Upper lobe of right lung (tissue), 1 donor: ENCODE measurements around the gene NRDC. TPM values are rescaled to one million over a fixed set of nuclear protein-coding genes. Genes with fewer than 3 reads are reported as not detected.

Source experiments
- ATAC-seq: fragments of 200-7000 bp; cut with Tn5 transposase; one replicate; pipeline ENCODE4 v1.9.1; 2020; ENCODE audit warnings: mild to moderate bottlenecking, moderate library complexity
- DNase-seq: peaks from one replicate; pipeline ENCODE4 v3.0.0-alpha.2; 2020
- H3K27ac ChIP-seq: fragments of 200-600 bp; one replicate; pipeline ENCODE4 v1.8.0; 2022
- H3K27me3 ChIP-seq: fragments of 200-600 bp; one replicate; pipeline ENCODE4 v1.8.0; 2022; ENCODE audit warnings: mild to moderate bottlenecking
- H3K36me3 ChIP-seq: fragments of 200-600 bp; one replicate; pipeline ENCODE4 v1.8.0; 2022
- H3K4me1 ChIP-seq: fragments of 200-600 bp; one replicate; pipeline ENCODE4 v1.8.0; 2022
- H3K4me3 ChIP-seq: fragments of 200-600 bp; one replicate; pipeline ENCODE4 v1.8.0; 2022; ENCODE audit warnings: mild to moderate bottlenecking
- H3K9me3 ChIP-seq: fragments of 200-600 bp; one replicate; pipeline ENCODE4 v1.8.0; 2022
- CTCF ChIP-seq: fragments of 200-600 bp; IDR thresholded peaks from one replicate; pipeline ENCODE4 v1.8.0; 2022; ENCODE audit warnings: antibody characterized with exemption
- intact Hi-C: fragments of 100-400 bp; cut with DNase I; formaldehyde crosslinking; loops from one replicate; pipeline ENCODE4 v1.11.0; 2022
- total RNA-seq: library from RNA; stranded (reverse); fragmentation: NEBNext Ultra II Directional; extraction: Animal tissue kit (Norgen Biotek cat#: 25700); gene quantifications from one replicate; pipeline ENCODE4 v1.2.1, GENCODE V29; 2021
- donor health status: DM: no; HTN: yes; CAD: no; lungs with severe emphysema.

Gene NRDC
- total RNA-seq, 1 donor from 2014 or later: 118 TPM

- no peaks in the 10 kb centered on the region for H3K4me1 ChIP-seq
- H3K4me3 ChIP-seq: no peak overlapping the region
- intact Hi-C loops: no loop called here
- TF ChIP-seq CTCF: no peak
- H3K27ac ChIP-seq: no peak overlapping the region
- DNase-seq (no peak), ATAC-seq (no peak)
- no peaks in the 10 kb centered on the region for H3K27me3 ChIP-seq
- peaks cover 82% of the 10 kb centered on the region for H3K36me3 ChIP-seq
- no peaks in the 10 kb centered on the region for H3K9me3 ChIP-seq
These were observed 102.1 kb downstream of the NRDC start for GRCh38 chr1:51776408-51776807.

GRCh38 chr1:51768971-51769588, 109.4 kb downstream of the NRDC start:
- H3K9me3 ChIP-seq: no peaks in the 10 kb centered on the region
- peaks cover 65% of the 10 kb centered on the region for H3K36me3 ChIP-seq
- H3K27ac ChIP-seq: no peak overlapping the region
- DNase-seq (no peak), ATAC-seq (peak; percentile 87)
- H3K27me3 ChIP-seq: no peaks in the 10 kb centered on the region
- H3K4me1 ChIP-seq: no peaks in the 10 kb centered on the region
- H3K4me3 ChIP-seq: no peak overlapping the region
- intact Hi-C loops: no loop called here
- peak; percentile 86 for TF ChIP-seq CTCF

DNA sequence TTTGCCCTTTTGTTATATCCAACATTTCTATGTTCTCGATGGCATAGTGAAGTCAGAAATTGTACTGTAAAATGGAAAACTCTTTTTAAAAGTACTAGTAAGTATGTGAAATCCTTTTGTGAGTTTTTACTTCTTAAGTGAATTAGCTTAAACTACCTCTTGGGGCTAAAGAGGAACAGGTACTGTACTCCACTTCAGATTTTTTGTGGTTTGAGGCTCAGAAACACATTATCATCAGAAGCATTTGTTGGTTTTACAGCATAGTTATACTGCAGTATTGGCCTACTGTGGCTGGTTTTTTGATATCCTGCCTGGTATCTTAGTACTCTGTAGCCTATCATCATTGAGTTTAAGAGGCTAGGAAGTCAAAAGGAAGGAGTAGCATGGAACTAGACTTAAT, 117.2 kb downstream of the NRDC start:
- Histone ChIP-seq H3K27me3 (no peaks in the 10 kb centered on the region), H3K4me1 (no peaks in the 10 kb centered on the region), H3K36me3 (peaks cover 31% of the 10 kb centered on the region), H3K9me3 (no peaks in the 10 kb centered on the region), H3K4me3 (no peak overlapping the region), H3K27ac (no peak overlapping the region)
- DNase-seq (no peak), ATAC-seq (no peak)
- intact Hi-C loops: no loop called here
- TF ChIP-seq CTCF: no peak

GRCh38 chr1:51760872-51761271, 117.7 kb downstream of the NRDC start:
- H3K4me3 ChIP-seq: no peak overlapping the region

GRCh38 chr1:51758310-51758709, 120.2 kb downstream of the NRDC start:
- no peaks in the 10 kb centered on the region for H3K4me1 ChIP-seq
- no peak for TF ChIP-seq CTCF
- H3K36me3 ChIP-seq: peaks cover 35% of the 10 kb centered on the region
- ATAC-seq: no peak
- H3K4me3 ChIP-seq: no peak overlapping the region
- no peaks in the 10 kb centered on the region for H3K9me3 ChIP-seq
- H3K27ac ChIP-seq: no peak overlapping the region
- no peak for DNase-seq
- intact Hi-C loops: no loop called here
- H3K27me3 ChIP-seq: no peaks in the 10 kb centered on the region

More at GRCh38 chr1:51760872-51761271, 117.7 kb downstream of the NRDC start:
- DNase-seq (no peak), ATAC-seq (no peak)
- H3K4me1 ChIP-seq: no peaks in the 10 kb centered on the region
- intact Hi-C loops: no loop called here
- H3K27ac ChIP-seq: no peak overlapping the region
- no peak for TF ChIP-seq CTCF
- peaks cover 30% of the 10 kb centered on the region for H3K36me3 ChIP-seq
- H3K27me3 ChIP-seq: no peaks in the 10 kb centered on the region
- H3K9me3 ChIP-seq: no peaks in the 10 kb centered on the region

- ATAC-seq (no peak), DNase-seq (no peak)
- peaks cover 38% of the 10 kb centered on the region for H3K36me3 ChIP-seq
- no peaks in the 10 kb centered on the region for H3K4me1 ChIP-seq
- H3K9me3 ChIP-seq: no peaks in the 10 kb centered on the region
- H3K4me3 ChIP-seq: no peak overlapping the region
- TF ChIP-seq CTCF: no peak
- no peak overlapping the region for H3K27ac ChIP-seq
- H3K27me3 ChIP-seq: no peaks in the 10 kb centered on the region
- intact Hi-C loops: no loop called here
These were observed 122.2 kb downstream of the NRDC start for GRCh38 chr1:51756290-51756689.
